ENCODE measurements around the gene SPATA3.

SPATA3 gene

DNA sequence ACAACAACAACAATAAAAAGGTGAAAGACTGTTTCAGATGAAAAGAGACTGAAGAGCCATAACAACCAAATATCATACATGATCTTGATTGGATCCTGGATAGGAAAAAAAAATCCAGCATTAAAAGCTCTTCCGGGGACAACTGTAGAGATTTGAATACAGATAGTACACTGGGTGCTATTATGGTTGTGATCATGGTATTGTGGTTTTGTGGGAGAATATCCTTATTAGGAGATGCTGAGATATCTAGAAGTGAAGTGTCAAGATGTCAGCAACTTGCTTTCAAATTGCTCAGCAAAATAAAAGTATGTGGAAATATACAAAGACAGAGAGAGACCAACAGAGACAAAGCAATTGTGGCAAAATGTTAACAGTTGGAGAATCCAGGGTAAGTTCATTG, 15.5 kb upstream of the SPATA3 start:
- DNase-seq (ENCODE audit: low spot score in 2 of 2) (no peak), ATAC-seq (ENCODE audit: low read depth) (no peak)
- H3K4me1 Mint-ChIP-seq = peaks cover 25% of the 10 kb centered on the region
- peaks cover 9% of the 10 kb centered on the region for H3K27me3 Mint-ChIP-seq
- no peak overlapping the region for H3K4me3 Mint-ChIP-seq
- no peak overlapping the region for H3K27ac Mint-ChIP-seq
- H3K36me3 Mint-ChIP-seq = no peaks in the 10 kb centered on the region
- no peaks in the 10 kb centered on the region for H3K9me3 Mint-ChIP-seq

DNA sequence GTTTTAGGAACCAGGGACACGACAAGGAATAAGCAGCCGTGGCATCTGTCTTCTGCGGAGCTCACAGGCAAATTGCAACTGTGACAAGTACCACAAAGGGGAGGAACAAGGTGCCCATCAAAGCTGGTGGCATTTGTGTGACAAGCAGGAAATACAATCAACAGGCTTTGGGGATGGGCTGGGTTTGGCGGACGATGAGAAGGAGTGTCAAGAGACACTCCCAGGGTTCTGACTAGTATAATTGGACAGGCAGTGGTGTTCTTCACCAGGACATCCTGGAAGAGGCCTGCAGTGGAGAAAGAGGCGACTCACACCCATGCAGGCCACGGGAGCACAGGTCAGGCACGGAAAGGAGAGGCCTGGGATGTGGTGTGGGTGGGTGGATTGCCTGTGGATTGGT, 14.2 kb upstream of the SPATA3 start:
- peaks cover 17% of the 10 kb centered on the region for H3K4me1 Mint-ChIP-seq
- peak overlapping the region; percentile 54 for H3K4me3 Mint-ChIP-seq
- no peaks in the 10 kb centered on the region for H3K9me3 Mint-ChIP-seq
- ATAC-seq (ENCODE audit: low read depth) (peak; percentile 45), DNase-seq (ENCODE audit: low spot score in 2 of 2) (no peak)
- H3K27ac Mint-ChIP-seq = peak overlapping the region; percentile 22
- peaks cover 6% of the 10 kb centered on the region for H3K27me3 Mint-ChIP-seq
- H3K36me3 Mint-ChIP-seq = no peaks in the 10 kb centered on the region

DNA sequence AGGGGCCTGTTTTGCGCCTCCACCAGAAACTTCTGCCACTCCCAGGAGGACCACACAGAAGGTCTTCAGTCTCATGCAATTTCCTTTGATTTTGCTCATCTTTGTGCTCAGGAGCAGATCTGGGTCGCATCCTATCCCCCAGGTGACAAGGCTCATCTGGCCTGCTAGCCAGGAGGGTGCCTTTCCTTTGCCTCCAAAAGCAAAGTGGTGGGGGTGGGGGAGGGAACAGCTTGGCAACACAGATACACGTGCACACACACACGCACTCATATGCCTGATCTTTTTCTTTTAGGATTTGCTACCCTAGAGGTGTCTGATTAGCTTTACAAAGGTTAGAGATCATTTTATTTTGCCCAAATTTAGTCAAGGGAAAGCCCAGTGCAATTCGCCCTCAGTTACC, 13.8 kb upstream of the SPATA3 start:
- Mint-ChIP-seq H3K4me1 (peaks cover 18% of the 10 kb centered on the region), H3K4me3 (no peak overlapping the region), H3K9me3 (no peaks in the 10 kb centered on the region), H3K27me3 (peaks cover 6% of the 10 kb centered on the region), H3K36me3 (no peaks in the 10 kb centered on the region), H3K27ac (peak overlapping the region; percentile 22)
- no peak for ATAC-seq (ENCODE audit: low read depth)
- DNase-seq (ENCODE audit: low spot score in 2 of 2) = no peak

DNA sequence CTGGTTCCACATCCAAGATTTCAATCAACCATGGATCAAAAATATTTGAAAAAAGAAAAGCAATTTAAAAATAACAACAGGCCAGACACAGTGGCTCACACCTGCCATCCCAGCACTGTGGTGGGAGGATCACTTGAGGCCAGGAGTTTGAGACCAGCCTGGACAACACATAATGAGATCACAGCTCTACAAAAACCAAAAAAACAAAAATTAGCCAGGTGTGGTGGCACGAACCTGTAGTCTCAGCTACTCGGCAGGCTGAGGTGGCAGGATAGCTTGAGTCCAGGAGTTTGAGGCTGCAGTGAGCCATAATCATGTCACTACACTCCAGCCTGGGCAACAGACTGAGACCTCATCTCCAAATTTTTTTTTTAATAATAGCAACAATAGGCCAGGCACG, 13.4 kb upstream of the SPATA3 start:
- ATAC-seq (ENCODE audit: low read depth) (no peak), DNase-seq (ENCODE audit: low spot score in 2 of 2) (no peak)
- H3K4me1 Mint-ChIP-seq = peaks cover 16% of the 10 kb centered on the region
- no peaks in the 10 kb centered on the region for H3K36me3 Mint-ChIP-seq
- peaks cover 4% of the 10 kb centered on the region for H3K27me3 Mint-ChIP-seq
- no peaks in the 10 kb centered on the region for H3K9me3 Mint-ChIP-seq
- H3K4me3 Mint-ChIP-seq = no peak overlapping the region
- peak overlapping the region; percentile 22 for H3K27ac Mint-ChIP-seq

DNA sequence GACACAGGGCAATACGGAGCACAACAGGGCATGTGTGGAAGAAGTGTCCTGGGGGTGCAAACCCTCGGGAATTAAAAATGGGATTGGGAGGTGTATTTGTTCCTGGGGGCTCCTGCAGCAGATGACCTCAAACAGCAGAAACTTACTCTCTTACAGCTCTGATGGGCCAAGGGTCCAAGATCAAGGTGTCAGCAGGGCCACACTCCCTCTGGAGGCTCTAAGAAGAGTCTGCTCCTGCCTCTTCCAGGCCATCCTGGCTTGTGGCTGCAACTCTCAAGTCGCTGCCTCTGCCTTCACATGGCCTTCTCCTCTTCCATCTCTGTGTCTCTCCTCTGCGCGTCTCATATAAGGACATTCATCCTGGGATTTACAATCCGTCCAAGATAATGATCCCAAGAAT, 12.4 kb upstream of the SPATA3 start:
- ATAC-seq (ENCODE audit: low read depth) (no peak), DNase-seq (ENCODE audit: low spot score in 2 of 2) (no peak)
- H3K36me3 Mint-ChIP-seq = no peaks in the 10 kb centered on the region
- peaks cover 4% of the 10 kb centered on the region for H3K27me3 Mint-ChIP-seq
- H3K9me3 Mint-ChIP-seq = no peaks in the 10 kb centered on the region
- H3K4me1 Mint-ChIP-seq = peaks cover 15% of the 10 kb centered on the region
- no peak overlapping the region for H3K4me3 Mint-ChIP-seq
- no peak overlapping the region for H3K27ac Mint-ChIP-seq

DNA sequence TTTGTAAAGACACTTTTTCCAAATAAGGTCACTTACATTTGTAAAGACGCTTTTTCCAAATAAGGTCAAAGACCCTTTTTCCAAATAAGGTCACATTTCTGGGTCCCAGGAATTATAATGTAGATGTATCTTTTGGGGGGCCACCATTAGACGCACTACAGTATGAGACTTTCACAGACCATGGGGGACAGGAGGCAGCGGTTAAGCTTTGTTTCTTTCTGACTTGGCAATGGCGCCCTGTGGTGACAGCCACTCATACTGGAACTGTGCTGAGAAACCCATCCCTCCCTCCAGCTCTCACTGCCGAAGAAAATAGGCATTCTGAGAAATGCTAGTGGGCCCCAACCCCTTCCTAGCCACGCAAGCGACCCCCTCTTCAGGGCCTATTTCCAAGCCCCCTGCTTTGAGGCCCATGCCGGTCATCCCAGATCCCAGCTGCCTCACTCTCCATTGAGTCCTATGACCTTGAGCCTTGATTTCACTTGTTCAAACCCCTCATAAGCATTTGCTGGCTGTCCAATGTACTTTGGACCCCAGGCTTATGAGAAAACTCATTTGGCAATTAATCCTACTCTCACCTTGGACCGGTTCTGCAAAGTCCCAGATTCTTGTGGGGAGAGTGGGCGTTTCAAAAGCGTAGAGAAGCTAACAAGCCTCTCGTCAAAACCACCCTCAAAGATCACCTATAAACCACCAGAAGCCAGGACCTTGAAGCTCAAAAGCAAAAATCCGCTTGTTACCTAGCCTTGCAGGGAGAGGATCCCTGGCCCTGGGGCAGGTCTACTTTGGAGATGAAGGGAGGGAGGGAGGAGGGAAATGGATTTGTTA, 11.3 kb upstream of the SPATA3 start:
- Mint-ChIP-seq H3K4me1 (peaks cover 12% of the 10 kb centered on the region), H3K36me3 (no peaks in the 10 kb centered on the region), H3K27me3 (peaks cover 4% of the 10 kb centered on the region), H3K9me3 (no peaks in the 10 kb centered on the region), H3K4me3 (no peak overlapping the region), H3K27ac (no peak overlapping the region)
- no peak for DNase-seq (ENCODE audit: low spot score in 2 of 2)
- ATAC-seq (ENCODE audit: low read depth) = no peak

DNA sequence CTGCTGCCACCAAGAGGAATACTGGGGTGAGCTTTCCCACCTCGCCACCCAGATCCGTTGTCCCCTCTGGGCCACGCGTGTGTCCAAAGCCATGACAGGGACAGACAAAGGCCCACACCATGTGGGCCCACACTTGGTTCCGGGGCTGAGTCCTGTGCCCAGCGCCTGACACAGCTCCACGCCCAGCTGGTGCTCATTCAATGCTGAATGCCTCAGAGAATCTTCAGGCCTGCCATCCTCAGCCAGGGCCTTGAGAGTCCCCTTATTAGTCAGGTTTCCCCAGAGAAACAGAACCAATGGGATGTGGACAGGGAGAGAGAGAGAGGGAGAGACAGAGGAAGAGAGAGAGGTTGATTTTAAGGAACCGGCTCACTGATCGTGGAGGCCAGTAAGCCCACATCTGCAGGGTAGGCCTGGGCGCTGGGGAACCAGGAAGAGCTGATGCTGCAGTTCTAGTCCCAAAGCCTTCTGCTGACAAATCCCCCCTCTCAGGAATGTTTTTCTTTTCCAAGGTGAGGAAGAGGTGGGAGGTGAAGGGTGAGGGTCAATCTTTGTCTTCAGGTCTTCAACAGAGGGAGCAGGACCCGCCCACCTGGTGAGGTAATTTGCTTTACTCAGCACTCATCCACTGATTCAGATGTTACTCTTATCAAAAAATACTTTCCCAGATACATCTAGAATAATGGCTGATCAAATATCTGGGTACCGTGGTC, 10.2 kb upstream of the SPATA3 start:
- no peak overlapping the region for H3K27ac Mint-ChIP-seq

DNA sequence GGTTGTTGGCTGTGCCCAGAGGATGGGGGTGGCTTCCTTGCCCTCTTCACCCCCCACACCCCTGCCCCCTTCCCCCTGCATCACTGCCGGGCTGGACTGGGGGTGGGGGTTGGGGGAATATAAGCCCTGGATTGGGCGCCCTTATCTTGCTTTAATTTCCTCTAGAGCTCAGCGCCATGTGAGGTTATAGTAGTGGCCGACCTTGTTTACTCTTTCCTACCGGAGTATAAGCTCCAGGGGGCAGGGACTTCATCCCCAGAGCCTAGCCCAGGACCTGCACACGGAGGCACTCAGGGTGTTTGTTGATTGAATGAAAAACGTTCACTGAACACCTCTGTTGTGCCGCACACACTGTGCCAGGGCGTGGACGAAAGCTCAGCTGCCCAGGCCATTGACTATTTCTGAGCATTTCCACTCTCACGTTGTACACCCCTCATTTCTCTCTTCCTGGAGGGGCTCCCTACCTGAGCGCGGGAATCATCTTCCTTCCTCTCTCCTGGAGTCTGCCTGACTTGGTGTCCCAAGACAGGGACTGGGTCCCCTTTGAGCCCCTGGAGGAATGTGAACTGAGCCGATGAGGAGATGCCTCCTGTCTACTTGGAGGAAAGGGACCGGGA, 9.3 kb upstream of the SPATA3 start:
- DNase-seq (ENCODE audit: low spot score in 2 of 2) = no peak
- H3K4me1 Mint-ChIP-seq = peaks cover 5% of the 10 kb centered on the region
- peak overlapping the region; percentile 17 for H3K27ac Mint-ChIP-seq
- peak overlapping the region; percentile 75 for H3K4me3 Mint-ChIP-seq
- ATAC-seq (ENCODE audit: low read depth) = no peak
- no peaks in the 10 kb centered on the region for H3K36me3 Mint-ChIP-seq
- H3K27me3 Mint-ChIP-seq = no peaks in the 10 kb centered on the region
- no peaks in the 10 kb centered on the region for H3K9me3 Mint-ChIP-seq

More for the DNA sequence above, 10.2 kb upstream of the SPATA3 start:
- no peaks in the 10 kb centered on the region for H3K9me3 Mint-ChIP-seq
- H3K36me3 Mint-ChIP-seq = no peaks in the 10 kb centered on the region
- DNase-seq (ENCODE audit: low spot score in 2 of 2) (no peak), ATAC-seq (ENCODE audit: low read depth) (no peak)
- H3K4me1 Mint-ChIP-seq = peaks cover 7% of the 10 kb centered on the region
- peaks cover 2% of the 10 kb centered on the region for H3K27me3 Mint-ChIP-seq
- peak overlapping the region; percentile 11 for H3K4me3 Mint-ChIP-seq

DNA sequence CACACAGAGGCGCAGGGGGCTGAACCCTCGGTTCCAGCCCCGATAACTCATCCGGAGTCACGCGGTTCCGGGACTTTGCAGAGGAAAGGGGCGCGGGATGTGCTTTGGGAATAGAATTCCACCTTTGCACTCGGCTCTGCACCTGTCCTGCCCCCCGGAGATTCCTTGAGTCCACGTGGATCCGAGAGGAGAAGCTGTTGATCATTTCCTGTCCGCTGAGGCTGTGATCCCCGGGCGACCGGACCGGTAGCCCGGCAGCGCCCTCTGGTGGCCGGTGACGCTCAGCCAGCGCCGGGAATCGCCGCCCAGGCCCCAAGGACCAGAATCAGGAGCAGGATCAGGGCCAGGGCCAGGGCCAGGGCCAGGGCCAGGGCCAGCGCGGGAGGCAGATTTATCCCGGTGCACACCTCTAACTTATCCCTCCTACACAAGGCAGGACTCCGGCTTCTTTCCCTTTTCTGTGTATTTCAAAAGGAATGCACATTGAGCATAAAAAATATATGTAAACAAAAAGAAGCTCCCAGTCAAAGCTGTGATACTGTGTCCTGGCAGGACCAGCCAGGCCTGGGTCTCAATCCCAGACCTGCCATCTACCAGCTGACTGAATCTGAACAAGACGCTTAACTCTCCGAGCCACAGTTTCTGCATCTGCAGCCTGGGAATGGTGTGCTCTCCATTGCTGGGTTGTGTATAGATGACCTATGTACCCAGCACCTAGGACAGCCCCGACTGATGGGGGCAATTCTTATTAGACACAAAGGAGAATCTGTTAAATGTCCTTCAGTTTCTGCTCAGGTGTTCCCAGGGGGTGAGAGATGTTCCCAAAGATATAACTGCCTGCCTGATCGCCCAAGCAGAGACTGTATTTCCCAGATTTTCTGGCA, 8.5 kb upstream of the SPATA3 start:
- Mint-ChIP-seq H3K4me1 (peaks cover 2% of the 10 kb centered on the region), H3K9me3 (no peaks in the 10 kb centered on the region), H3K27ac (peak overlapping the region; percentile 17), H3K27me3 (no peaks in the 10 kb centered on the region), H3K4me3 (peak overlapping the region; percentile 75), H3K36me3 (no peaks in the 10 kb centered on the region)
- ATAC-seq (ENCODE audit: low read depth) (peak; percentile 86), DNase-seq (ENCODE audit: low spot score in 2 of 2) (peak; percentile 78 to 84)

DNA sequence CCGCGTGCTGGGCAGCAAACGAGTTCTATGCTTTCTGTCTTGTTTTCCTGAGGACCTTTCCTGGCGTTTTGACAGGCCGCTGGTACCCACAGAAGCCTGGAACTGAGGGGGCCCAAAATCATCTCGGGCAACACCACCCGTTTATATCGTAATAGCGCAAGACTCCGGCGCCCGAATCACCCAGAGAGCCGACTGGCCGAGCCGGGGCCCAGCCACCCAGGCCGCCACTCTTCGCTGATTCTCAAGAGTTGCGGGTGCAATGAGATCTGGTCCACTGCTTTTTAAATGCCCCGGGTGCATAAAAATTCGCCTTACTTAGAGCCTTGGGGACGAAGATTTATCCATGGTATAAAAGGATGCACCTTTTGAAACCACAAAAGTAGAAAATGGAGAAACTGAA, 6.2 kb upstream of the SPATA3 start:
- no peaks in the 10 kb centered on the region for H3K9me3 Mint-ChIP-seq
- no peak overlapping the region for H3K4me3 Mint-ChIP-seq
- H3K4me1 Mint-ChIP-seq = peaks cover 2% of the 10 kb centered on the region
- no peak overlapping the region for H3K27ac Mint-ChIP-seq
- DNase-seq (ENCODE audit: low spot score in 2 of 2) (no peak), ATAC-seq (ENCODE audit: low read depth) (no peak)
- no peaks in the 10 kb centered on the region for H3K36me3 Mint-ChIP-seq
- H3K27me3 Mint-ChIP-seq = peaks cover 6% of the 10 kb centered on the region

DNA sequence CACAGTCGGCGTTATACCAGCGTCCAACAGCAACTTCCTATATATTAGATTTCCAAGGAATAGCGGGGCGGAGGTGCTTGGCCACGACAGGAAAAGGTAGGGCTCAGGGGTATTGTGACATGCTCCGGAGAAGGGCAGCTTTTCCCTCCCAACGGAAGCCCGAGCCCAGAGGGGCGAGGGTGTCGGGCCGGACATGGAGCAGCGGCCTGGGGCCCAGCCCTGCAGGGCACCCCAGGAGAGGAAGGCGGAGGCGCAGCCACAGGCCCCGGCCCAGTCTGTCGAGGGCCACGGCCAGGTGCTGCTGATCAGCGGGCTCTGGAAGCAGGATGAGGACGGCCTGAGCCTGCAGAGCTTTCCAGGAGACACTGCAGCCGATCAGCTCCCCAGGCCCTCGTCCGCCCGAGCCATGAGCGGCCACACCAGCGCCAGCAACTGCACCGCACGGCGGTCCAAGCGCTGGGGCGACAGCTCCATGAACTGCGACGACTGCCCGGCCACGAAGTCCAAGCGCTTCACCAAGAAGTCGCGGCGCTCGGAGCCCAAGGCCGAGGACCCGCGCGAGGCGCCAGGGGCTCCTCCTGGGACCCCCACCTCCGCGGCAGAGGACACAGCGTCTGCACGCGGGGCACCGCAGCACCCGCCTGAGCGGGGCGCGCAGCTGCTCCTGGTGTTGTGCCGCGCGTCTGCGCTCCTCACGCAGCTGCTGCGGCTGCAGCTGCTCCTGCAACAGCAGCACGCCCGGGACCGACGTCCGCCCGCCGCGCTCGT, 5.6 kb upstream of the SPATA3 start:
- DNase-seq (ENCODE audit: low spot score in 2 of 2) (no peak), ATAC-seq (ENCODE audit: low read depth) (no peak)
- no peak overlapping the region for H3K27ac Mint-ChIP-seq
- H3K4me1 Mint-ChIP-seq = peaks cover 2% of the 10 kb centered on the region
- H3K4me3 Mint-ChIP-seq = no peak overlapping the region
- H3K36me3 Mint-ChIP-seq = no peaks in the 10 kb centered on the region
- H3K9me3 Mint-ChIP-seq = no peaks in the 10 kb centered on the region
- peaks cover 6% of the 10 kb centered on the region for H3K27me3 Mint-ChIP-seq

DNA sequence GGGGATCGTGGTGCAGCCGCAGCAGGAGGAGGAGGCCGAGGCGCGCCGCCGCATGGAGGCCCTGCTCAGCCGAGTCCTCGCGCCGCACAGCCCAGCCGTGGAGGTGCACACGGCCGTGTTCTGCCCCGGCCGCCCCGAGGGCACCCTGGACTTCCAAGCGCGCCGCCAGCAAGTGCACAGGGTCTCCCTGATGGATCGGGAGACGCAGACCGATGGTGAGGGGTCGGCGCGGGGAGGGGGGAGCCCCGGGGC, 5.1 kb upstream of the SPATA3 start:
- Mint-ChIP-seq H3K4me3 (no peak overlapping the region), H3K4me1 (peaks cover 2% of the 10 kb centered on the region), H3K27me3 (peaks cover 8% of the 10 kb centered on the region), H3K9me3 (no peaks in the 10 kb centered on the region), H3K36me3 (no peaks in the 10 kb centered on the region), H3K27ac (no peak overlapping the region)
- ATAC-seq (ENCODE audit: low read depth) (no peak), DNase-seq (ENCODE audit: low spot score in 2 of 2) (no peak)

DNA sequence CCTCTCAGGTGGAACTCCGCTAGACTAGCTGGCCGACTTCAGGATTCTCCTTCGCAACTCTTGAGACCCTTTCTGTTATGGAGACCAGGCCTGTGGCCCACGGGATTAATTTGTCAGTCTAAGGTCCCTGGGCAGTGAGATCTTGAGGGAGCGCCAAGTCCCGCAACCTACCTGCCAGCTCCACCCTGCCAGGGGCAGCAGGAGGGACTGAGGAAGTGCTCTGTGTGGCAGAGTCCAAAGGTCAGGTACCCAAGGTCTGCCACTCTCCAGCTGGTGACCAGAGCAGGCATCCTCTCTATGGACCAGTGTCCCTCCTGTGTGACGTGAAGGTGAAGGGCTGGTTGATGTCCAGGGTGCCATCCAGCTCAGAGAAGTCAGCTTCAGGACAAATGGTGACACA, 4.3 kb upstream of the SPATA3 start:
- Mint-ChIP-seq H3K4me3 (no peak overlapping the region), H3K36me3 (no peaks in the 10 kb centered on the region), H3K27me3 (peaks cover 8% of the 10 kb centered on the region), H3K27ac (no peak overlapping the region), H3K4me1 (peaks cover 2% of the 10 kb centered on the region), H3K9me3 (no peaks in the 10 kb centered on the region)
- DNase-seq (ENCODE audit: low spot score in 2 of 2) (no peak), ATAC-seq (ENCODE audit: low read depth) (no peak)
